Fibroblast of pulmonary artery (primary cell): ENCODE results near the gene ABCD1.
"Not testable (repeated sequence)": the region's sequence is repeated elsewhere in the genome, so short reads cannot be mapped to it uniquely, and the experiment has no call there.

Experiments
- DNase-seq: peaks from one replicate; pipeline ENCODE4 v3.0.0-alpha.2; 2010; ENCODE audit warnings: low read depth
- H3K4me3 ChIP-seq: replicated peaks from 2 replicates; pipeline ENCODE4 v1.5.1; 2011; ENCODE audit warnings: low read depth, mild to moderate bottlenecking, control low read depth, low read length, moderate library complexity
- TF ChIP-seq, protein P1 (sequence below): IDR thresholded peaks from 2 replicates; pipeline ENCODE4 v1.5.1; 2011; ENCODE audit warnings: mild to moderate bottlenecking, control low read depth, low read length, inconsistent platforms; ENCODE audit errors: missing control alignments

ABCD1 gene

GRCh38 chrX:153724252-153725038 lies at the start of gene ABCD1, which contains the start of gene BCAP31:
Gene ABCD1 (plus strand): TSS chrX:153724856. CDS start chrX:153725267, 411 bp downstream.
Gene BCAP31 (minus strand): TSS chrX:153724387. CDS start chrX:153723244, 1,143 bp downstream.
- H3K4me3 ChIP-seq = peak within 1 kb of the TSS; percentile 67
- DNase-seq = peak; percentile 86
- TF ChIP-seq, protein P1, sequence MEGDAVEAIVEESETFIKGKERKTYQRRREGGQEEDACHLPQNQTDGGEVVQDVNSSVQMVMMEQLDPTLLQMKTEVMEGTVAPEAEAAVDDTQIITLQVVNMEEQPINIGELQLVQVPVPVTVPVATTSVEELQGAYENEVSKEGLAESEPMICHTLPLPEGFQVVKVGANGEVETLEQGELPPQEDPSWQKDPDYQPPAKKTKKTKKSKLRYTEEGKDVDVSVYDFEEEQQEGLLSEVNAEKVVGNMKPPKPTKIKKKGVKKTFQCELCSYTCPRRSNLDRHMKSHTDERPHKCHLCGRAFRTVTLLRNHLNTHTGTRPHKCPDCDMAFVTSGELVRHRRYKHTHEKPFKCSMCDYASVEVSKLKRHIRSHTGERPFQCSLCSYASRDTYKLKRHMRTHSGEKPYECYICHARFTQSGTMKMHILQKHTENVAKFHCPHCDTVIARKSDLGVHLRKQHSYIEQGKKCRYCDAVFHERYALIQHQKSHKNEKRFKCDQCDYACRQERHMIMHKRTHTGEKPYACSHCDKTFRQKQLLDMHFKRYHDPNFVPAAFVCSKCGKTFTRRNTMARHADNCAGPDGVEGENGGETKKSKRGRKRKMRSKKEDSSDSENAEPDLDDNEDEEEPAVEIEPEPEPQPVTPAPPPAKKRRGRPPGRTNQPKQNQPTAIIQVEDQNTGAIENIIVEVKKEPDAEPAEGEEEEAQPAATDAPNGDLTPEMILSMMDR = no peak

DNA sequence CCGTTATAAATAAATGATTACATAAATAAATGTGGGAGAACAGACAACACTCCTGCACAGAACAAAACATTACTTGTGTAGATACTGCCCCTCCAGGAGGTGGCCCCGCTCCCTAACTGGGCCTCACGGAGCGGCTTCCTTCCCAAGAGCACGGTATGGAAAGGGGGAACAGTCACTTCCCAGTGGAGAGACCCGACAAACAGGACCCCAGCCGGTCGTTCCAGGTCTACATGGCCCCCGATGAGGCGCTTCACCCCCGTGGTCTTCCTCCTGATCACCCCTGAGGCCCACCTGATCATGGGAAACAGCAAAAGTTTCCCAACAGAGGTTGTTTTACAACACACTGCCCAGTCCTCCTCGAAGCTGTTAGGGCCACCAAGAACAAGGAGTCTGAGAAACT lies 43.5 kb upstream of the ABCD1 start:
- TF ChIP-seq, protein P1 = no peak
- no peak for DNase-seq
- H3K4me3 ChIP-seq = no peak overlapping the region

GRCh38 chrX:153683486-153683885 lies 41.2 kb upstream of the ABCD1 start:
- DNase-seq, H3K4me3 ChIP-seq: not testable (repeated sequence)

DNA sequence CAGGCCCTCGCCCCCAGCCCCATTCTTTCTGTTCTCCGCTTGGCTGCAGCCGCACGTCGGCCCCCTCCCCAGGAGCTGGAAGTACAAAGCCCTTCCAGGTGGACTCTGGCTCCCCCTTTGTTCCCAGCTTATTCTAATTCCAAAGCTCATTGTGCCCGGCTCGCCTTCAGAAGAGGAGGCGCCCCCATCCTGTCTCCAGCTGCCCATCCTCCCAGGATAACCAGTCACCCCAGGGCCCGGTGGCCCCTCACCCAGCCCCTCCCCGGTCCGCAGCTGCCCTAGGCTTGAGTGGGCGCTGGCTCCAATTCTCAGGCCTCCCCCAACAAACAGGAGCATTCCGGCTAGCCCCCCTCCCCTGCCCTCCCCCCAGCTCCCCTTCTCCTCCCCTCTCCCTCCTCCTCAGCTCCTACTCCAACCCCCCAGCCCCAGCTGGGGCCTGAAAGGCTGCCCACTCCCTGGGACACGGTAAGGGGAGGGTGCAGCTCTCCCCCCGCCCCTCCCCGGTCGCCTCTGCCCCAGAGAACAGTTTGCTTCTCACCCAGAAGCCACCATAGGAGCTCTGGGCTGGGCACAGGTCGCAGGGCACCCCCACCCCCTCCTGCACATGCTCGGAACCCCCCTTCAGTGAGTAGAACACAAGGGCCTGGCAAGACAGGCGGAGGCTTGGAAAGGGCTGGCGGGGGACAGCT lies 40.0 kb upstream of the ABCD1 start:
- no peak for DNase-seq
- H3K4me3 ChIP-seq = no peak overlapping the region
- TF ChIP-seq, protein P1 = no peak

DNA sequence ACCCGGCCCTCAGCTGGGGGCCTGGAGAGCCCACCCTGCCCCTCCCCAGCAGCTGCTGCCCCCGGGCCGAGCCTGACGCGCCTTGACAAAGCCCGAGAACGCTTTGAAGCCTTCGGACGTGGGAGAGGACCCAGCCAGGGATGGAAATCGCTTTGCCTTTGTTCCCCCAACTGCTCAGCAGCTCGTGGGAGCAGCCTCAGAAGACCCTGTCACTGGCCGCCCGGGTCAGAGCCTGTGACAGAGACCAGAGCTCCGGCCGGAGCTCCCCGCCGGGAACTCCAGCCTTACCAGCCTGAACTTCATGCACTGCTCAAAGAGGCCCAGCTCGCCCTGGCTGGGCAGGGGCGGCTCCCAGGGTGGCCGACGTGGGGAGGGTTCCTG lies 39.5 kb upstream of the ABCD1 start:
- TF ChIP-seq, protein P1 = no peak
- no peak overlapping the region for H3K4me3 ChIP-seq
- no peak for DNase-seq

GRCh38 chrX:153685751-153686696 lies 38.6 kb upstream of the ABCD1 start:
- no peak for DNase-seq
- no peak overlapping the region for H3K4me3 ChIP-seq
- TF ChIP-seq, protein P1 = no peak

DNA sequence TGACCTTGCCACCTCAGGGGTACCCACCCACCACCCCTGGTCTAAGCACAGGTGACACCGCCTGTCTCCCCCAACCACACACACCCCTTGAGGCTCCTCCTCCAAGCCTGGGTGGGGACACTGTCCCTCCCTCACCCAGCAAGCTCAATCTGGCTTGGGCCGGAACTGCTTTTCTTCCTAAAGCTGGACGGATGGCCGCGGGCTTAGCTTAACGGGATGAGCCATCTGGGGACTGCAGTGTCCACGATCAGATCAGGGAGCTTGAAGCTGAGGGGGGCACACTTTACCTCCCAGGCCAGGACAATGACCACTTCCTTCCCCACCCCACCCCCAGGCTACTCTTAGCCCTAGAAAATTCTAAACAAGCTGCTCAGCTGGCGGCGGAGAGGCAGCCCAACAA lies 37.9 kb upstream of the ABCD1 start:
- H3K4me3 ChIP-seq = no peak overlapping the region
- DNase-seq = no peak
- TF ChIP-seq, protein P1 = no peak
